ENCODE measurements around the gene PPP1R16B.

DNA sequence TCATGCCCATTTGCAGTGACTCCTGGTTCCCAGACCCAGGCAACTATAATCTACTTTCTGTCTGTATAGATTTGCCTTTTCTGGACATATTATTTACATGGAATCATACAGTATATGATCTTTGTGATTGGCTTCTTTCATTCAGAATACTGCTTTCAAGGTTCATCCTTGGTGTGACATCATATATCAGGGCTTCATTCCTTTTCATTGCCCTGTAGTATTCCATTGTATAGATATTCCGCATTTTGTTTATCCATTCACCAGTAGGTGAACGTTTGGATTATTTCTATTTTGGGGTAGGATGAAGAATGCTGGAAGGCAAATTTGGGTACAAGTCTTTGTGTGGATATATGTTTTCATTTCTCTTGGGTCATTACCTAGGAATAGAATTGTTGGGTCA is 36.1 kb downstream of the PPP1R16B start:
- TF ChIP-seq JUN (IDR thresholded peaks at IDR 0.05) = no peak
- TF ChIP-seq ELK1 (IDR thresholded peaks at IDR 0.05; ENCODE audit: low read depth, low read length) = no peak
- no peak for TF ChIP-seq CBX2 (IDR thresholded peaks at IDR 0.05; ENCODE audit: borderline replicate concordance, low read depth)
- TF ChIP-seq MAFK (IDR thresholded peaks at IDR 0.05; ENCODE audit: partially characterized antibody) = no peak

Measured in A549 (cell line).